Activated CD8-positive, alpha-beta memory T cell treated with anti-CD3 and anti-CD28 coated beads for 4 hours (primary cell): ENCODE measurements around the gene LINS1.
"Not testable (repeated sequence)": the region's sequence is repeated elsewhere in the genome, so short reads cannot be mapped to it uniquely, and the experiment has no call there.

Source experiments
- DNase-seq, 2 donors: peaks; one replicate each; pipeline ENCODE4 v3.0.0-alpha.2; 2020; ENCODE audit warnings: low read depth in 2 of 2

Gene LINS1

DNA sequence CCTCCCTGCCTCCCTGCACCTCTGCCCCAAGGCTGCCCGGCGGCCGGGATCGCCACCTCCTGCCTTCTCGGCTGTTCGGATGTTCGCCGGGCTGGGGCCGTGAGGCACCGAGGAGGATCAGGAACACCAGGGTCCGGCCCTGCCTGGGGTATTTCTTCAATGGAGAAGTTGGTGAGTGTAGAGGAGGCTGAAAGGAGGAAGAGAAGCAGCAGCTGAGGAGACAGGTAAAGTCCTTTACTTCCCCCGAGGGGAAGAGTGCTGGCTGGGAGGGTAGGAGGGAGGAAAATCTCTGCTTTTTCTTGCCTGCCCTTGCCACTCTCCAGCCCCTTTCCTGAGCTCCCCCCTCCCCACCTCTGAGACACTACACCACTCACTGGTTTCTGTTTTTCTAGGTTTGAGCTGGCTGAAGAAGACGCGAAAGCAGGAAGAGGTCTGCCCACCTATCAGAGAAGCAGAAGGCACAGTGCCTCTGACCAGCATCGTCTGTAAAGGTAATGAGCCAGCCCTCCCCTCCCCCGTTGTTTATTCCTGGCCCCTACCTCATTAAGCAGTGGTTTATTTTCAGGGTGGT, 924 bp upstream of the LINS1 start:
- peak in 1 of 2 donors; percentile 6 for DNase-seq

DNA sequence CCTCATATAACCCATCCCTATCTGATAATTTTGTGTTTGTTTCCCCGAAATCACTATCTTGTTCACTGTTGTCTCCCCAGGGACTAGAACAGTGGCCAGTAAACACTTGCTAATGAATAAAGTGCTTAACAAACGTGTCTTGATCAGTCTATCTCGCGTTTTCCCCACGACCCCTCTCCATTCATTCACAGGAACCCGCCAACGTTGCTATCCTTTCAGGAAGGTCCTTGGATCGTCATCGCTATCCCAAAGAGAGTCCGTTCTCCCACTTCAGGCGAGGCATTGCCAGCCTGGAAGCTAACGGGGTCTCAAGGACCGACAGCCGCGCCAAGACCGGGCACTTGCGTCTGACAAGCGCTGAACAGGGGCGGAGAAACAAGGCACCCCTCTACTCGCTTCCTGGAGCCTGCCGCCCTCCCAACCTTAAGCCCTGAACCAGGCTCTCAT, 344 bp downstream of the LINS1 start:
- no peak for DNase-seq

DNA sequence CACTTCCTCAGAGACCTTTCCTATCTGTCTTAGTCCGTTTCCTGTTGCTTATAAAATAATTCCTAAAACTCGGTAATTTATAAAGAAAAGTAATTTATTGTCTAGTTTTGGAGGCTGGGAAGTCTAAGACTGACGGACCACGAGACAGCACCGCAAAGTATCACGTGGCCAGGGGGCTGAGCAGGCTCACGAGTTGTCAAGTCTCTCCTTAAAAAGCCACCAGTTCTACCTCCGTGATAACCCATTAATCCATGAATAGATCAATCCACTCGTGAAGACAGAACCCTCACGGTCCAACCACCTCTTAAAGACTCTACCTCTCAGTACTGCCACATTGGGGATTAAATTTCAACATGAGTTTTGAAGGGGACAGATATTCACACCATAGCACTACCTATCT, 821 bp downstream of the LINS1 start:
- DNase-seq = peak in 1 of 2 donors; percentile 9

DNA sequence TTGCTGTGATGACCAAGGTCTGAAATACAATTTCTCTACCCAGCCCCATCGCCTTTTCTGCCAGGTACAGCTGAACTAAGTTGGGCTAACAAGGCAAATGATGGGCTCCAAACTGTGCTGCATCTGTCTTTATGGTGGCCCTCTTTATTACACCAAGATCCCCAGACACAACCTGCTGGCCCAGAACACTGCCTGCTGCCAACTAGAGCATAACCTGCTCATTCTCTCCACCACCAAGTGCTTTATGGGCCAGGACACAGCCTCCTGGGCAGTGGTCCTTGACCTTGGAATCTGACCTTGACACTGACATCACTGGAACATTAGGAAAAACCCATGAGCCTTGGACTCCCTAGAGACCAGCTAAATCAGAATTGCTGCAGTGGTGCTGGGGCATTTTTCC, 3.3 kb downstream of the LINS1 start:
- no peak for DNase-seq

DNA sequence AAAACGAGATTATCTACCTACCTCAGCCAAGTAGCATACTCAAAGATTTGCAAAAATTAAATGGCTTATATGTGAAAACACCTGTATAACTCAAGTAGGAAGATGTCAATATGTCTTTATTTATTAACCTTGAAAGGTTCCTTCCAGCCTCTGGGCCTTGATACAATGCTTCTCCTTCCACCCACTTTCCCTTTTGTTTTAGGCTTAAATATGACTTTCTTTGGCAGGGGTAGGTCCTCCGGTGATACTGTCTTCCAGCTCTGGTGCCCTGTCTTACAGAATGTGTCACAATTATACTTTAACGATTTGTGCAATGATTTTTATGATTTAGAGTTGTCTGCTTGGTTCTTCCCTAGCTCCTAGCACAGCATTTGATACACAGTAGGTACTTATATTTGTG, 4.1 kb downstream of the LINS1 start:
- DNase-seq = no peak

DNA sequence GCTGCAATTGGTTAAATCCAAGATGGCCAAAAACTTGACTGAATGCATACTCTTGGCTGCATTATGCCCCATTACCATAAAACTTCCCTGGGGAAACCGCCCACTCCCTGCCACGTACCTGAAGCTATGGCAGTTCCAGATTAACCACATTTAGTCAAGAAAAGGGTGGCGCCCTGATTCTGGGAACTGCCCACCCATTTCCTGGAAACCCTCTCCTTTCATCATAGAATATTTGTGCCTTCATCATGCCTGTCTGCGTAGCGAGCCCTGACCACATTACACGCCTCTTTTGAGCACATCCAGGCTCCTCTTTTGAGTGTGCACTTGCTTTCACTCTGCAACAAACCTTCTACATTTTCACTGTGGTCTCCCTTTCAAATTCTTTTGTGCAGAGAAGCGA, 5.2 kb downstream of the LINS1 start:
- peak; percentile 89 to 92 for DNase-seq

DNA sequence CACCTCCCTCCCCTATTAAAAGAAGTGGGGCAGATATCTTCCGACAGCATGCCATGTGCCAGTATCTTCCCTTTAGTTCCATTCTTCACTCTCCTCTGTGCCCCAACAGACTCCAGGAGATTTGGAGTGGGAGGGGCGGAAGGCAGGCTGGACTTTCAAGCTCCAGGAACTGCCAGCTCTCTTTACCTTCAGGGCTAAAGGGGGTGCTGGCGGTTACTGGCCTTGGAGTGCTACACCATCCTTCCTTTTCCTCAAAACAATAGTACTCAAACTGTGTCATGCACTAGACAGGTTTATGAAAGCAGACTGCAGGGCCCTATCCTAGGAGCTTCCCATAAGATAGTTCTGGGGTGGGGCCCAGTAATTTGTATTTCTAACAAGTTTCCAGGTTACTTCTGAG, 6.0 kb downstream of the LINS1 start:
- DNase-seq = no peak

DNA sequence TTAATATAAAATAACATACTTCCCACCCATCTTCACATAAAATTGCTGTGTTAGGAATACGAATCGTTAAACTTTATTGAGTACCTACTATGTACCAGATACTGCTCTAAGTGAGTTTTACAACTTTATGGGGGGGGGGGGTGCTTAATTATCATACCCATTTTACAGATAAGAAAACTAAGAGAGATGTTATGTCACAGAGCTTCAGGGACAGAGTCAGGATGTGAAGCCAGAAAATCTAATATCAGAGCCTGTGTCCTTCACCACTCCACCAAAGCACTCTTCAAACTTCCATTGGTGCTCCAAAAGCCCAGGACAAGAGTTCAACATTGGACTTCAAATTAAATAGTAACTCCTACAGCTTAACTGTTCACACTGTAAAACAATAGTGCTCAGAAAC, 8.6 kb downstream of the LINS1 start:
- DNase-seq = no peak

DNA sequence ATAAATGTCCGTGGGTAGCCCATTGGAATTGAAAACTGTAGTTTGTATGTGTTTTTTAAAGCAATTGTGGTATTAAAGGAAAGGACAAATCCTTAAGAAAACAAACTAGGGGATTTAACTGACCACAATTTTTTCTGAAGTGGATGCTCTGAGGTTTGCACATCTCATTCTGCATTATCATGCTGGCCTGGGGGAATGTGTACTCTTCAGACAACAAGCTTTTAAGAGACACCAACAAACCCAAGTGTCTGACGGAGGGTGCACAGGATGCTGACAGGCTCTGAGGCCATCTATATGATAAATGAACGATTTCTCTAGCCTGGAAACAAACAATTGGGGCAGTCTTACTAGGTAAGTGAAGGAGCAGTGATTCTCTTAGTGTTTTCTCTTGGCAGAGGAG, 9.1 kb downstream of the LINS1 start:
- no peak for DNase-seq

DNA sequence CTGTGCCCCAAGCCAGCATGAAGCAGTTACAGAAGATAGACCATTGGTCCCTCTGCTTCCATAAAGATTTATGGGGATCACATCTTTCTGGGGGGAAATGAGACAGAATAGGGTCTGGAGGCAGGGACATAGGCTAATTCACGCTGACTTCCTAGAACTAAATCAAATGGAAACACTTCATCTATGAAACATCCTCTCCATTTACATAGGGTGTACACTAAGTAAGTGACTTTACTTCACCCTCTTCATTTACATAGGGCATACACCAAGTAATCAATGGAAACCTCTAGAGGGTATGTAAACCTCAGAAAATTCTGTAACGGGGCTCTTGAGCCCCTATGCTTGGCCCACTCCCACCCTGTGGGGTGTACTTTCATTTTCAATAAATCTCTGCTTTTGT, 10.1 kb downstream of the LINS1 start:
- DNase-seq = no peak

DNA sequence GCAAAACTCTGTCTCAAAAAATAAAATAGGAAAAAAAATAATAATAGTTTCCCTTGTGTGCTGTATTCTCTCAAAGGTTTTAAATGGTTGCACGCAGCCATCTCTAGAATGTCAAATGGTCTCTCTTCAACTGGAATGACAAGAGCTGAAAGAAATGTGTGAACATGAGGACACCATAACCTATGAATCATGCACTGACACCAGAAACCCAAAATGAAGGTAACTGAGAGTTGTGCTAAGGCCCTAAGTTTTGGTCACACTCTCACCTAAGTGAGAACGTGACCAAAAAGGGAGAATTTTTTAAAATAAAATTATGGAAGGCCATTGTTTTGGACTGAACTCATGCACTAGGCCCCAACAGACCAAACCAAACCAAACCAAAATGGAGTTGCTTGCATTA, 10.8 kb downstream of the LINS1 start:
- DNase-seq = not testable (repeated sequence)

DNA sequence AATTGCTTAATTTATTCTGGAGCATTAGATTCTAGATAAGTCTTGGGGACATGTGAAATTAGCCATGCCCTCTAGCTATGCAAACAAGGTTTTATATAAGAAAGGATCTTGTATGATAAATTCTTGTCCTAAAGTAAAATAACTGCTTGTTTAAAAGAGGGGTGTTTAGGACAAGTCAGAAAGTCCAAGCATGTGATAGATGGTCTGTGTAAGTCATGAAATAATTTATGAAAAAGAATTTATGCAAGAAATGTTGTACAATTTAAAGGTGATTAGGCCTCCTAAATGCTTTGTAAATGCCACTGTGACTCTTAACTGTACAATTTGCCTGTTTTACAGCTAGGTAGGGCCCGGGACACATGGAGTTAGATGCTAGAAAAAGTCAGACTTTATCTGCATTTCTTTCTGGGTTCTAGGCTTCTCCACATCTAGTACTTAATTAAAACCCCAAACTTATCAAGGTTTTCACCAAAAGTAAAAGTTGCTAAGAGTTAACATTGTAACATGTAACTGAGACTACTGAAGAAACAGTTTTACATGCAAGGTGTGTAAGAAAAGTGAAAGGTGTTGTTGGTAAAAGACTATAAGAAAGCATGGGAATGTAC, 13.2 kb downstream of the LINS1 start:
- DNase-seq = no peak

DNA sequence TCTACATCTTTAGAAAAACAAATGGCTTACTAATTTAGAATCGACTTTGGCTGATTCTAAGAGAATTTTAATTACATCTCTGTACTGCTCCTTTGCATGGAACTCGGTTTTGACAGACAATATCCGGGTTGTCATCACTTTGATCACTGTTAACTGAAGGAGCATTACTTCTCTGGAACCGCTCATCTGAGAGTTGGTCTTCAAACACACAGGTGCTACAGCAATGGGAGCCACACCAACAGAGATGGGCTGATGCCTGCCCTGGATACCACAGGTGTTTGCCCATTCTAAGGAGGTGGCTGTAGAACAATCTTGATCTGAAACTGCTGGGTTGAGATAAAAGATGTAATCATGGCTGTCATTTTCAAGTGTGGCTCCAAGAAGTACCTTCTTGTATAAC, 21.6 kb downstream of the LINS1 start:
- no peak for DNase-seq

DNA sequence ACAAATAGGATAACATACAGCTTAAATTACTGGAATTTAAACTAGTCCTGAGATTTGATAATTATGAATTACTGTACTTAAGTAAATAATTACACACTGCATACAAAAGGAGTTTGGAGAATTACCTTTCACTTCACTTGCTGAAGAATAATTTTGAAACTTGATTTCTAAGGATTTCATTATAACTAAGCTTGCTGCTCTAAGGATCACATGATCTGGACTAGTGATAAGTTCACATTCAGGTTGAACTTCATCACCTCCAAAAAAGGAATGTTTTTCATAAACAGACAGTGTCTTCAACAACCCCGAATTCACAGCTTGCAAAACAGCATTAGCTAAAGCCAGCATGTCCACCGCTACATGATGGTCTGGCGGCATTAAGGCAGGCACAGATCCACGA, 28.5 kb downstream of the LINS1 start:
- DNase-seq = no peak

DNA sequence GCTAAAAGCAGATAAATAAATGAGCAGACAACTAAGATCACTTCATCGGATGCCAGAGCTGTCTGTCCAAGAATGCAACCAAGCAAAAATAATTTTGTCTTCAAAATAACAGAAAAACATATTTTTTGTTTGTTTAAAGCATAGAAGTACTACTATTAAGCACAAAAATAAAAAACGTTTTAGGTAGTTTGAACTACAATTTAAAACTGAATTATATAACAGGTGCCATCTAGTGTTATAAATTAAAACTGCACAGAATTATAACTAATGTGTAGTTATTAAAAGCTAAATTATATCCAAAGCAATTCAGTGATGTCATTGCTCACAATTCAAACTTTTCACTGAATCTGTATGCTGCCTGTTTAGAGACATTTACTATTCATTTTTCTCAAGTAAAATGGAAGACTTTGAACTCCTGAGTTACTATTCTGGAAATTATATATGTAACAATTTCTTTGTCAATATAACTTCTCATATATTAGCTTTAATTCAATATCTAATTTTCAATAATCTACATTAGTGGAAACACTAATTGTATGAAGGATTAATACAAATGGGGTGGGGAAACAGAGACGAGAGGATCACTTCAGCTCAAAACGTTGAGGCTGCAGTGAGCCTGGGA, 29.5 kb downstream of the LINS1 start:
- no peak for DNase-seq

DNA sequence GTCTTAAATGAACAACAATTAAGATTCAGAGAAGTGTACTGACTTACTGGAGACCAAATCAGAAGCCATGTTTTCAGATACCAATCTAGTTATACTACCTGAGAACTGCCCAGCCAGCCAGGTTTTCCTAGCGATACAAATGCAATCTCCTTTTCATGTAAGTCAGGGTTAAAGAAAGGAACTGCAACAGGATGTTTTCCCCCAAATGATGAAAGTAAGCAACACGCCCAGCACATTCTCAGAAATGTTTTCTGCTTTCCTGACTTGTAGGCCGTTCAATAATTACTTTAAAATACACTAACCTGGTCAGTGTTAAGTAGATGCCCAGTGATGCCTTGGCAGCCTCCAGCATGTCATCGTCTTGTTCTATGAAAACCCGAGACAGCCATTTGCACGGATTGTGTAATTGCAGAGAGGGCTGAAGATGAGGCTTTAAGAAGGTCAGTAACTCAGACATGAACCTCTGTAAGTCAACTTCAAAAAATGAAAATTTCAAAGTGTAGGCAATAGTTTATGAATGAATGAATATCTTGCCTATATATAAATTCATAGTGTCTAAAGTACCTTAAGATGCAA, 30.3 kb downstream of the LINS1 start:
- DNase-seq = no peak

DNA sequence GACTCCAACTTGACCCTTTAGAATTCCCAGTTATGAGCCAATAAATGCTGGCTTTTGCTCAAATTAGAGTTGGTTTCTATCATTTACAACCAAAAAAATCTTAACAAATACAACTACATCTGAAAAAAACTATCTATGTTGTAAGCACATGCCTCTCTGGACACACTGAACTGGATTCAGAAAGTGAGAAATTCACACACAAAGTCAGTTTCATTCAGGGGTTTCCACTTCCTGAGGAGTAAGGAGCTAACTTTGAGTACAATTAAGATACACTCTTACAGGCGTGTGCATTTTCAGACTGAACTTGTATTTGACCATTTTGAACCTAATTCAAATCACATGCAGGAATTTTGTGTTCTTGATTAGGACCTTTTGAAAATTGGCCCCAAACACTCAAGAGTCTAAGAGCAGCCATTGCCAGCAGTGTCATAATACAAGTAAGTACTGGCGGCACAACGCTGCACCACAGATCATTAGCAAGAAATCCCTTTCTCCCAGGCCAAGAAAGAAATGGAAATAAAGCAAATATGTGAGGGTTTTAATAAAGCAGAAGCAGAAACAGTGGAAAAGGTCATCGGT, 31.2 kb downstream of the LINS1 start:
- no peak for DNase-seq

DNA sequence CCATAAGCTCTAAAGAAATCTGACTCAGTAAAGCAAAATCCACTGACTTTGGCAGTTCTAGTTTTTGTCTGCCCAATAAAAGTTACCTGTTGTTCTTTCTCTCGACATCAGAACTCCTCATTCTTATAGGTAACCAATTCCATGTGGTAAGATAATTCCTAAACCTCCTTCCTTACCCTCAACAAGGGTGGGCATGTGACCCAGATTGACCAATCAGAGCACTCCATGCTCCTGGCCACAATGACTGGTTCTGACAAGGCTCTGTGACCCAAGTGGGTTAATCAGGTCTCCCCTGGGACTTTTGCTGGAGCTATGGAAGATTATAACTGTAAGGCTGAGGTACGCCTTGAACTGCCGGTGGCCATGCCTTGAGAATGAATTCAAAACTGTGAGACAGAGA, 31.7 kb downstream of the LINS1 start:
- no peak for DNase-seq

DNA sequence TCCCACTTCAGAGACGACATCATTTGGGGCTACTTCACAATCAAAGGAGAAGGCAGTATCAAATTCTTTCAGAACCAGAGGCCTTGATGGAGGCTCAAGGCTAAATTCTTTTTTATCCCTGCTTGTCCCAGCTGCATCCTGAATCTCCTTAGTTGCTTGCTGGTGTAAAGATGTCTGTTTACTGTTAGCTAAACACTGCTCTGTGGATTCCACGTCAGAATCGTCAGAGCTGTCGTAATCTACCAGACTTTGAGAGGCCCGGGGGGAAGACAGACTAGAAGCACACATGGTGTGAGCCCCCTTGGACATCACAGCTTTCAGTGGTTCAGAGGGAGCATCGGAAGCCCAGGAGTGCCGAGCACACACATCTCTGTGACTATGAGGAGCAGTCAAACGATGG, 32.6 kb downstream of the LINS1 start:
- no peak for DNase-seq

DNA sequence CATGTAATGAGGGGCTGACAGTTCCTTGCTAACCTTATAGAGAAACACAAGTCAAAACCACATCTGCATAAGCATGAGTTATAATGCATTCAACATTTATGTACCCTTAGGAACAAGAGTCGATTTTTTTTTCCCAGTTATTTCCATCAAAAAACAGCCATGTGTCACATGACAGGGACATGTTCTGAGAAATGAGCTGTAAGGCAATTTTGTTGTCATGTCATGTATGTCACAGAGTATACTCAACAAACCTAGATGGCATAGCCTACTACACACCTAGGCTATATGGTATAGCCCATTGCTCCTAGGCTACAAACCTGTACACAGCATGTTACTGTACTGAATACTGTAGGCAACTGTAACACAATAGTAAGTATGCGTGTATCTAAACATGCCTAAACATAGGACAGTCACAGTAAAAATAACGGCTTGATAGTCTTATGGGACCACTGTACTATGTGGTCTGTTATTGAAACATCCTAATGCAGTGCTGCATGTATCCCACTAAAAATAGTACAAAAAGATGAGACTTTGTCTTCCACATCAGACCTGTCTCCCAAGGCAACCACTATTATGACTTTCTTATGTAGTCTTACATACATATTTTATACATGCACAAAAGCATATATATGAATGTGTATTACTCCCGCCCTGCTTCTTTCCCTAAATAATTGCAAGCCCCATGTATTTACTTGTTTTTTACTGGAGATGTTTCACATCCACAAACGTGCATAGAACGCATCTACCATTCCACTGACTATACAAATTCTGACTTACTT, 34.9 kb downstream of the LINS1 start:
- DNase-seq = no peak

DNA sequence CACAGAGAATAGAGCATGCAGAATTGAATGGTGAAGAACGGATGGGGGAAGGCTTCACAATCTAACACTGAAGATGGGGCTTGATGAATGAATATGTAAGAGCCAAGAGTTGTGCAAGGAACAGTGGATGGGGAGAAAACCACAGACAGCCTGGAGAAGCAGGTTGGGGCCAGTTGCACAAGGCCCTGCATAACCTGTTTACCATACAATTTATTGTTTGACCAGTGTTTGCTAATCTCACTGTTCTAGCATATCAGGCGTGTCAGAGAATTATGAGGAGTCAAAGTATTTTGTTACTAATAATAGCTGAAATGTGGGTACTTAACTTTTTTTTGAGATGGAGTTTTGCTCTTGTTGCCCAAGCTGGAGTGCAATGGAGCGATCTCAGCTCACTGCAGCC, 36.4 kb downstream of the LINS1 start:
- DNase-seq = no peak

DNA sequence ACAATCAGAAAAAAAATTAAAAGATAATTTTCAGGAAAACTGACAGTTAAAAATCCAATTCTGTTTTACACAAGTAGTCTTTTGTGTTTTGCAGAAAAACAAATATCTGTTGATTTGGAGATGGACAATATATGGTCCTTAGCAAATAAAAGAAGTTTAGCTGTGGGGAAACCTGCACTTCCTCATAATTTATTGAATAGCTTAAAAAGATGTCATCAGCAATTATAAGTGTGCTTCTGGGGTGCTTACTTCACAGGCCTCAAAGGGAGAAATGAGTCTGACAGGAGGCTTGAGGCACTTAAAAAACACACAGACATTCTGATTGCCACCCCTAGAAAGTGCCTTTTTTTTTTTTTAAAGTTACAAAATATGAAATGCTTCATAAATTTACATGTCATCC, 41.7 kb downstream of the LINS1 start:
- no peak for DNase-seq
